Central memory CD4-positive, alpha-beta T cell (primary cell): ENCODE results near the gene CAMK2D.

Experiments used
- DNase-seq: peaks from one replicate; pipeline ENCODE4 v3.0.0; 2022

CAMK2D gene

GRCh38 chr4:113677325-113677724 is 84.2 kb downstream of the CAMK2D start:
- DNase-seq = peak; percentile 25

DNA sequence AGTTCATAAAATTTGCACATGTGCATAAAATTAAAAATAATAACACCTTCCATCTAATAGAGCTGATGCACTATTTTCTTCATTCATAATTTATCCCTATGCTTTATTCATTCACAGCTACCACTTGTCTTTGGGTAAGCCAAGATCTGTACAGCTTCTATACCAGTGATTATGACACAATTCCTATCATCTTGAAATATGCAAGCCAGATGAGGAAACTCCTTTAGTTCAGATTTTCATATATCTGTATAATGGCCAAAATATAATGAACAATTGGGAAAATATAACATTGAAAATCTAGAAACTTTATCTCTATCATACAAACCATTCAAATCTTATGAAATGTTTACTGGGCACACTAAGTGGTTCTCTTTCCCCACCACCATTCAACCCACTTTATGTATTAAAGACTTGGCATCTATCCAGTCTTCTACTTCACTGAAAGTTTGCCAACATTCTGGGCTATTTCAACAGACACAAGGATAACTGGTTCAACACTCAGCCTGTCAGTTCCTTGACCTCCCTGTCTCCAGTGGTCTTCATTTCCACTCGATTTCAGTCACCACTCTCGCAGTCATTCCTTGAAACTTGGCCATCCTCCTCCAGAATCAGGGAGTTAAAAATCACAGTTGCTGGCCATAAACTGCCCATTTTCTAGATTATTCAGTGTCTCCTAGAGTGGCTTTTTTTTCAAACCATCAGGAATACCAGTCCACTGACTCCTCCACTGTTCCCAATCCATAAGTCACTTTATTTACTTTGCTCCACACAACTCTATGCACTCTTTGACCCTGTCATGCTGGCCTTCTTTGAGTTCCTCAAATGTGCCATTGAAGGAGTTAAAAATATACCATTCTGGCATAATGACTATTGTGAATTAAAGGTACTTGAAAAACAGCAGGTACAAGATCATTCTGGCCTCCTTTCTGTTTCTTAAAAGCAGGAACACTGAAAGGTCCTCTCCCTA is 85.5 kb downstream of the CAMK2D start:
- no peak for DNase-seq

DNA sequence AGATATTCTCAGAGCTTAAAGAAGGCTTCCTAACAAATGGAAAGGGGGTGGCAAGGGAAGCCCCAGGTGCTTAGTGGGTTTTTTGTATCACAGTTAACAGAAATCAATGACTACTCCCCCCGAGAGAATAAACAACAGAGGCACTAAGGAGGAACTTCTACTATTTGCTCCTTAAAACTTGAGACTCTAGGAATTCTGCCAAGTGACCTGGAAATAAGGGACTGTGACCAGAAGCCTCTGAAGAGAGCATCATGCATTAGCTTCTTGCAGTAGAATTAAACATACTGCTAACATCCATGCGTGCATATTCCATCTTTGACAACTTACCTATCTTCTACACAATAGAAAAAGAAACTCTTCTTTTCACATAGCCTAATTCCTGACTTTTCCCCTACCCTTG is 86.8 kb downstream of the CAMK2D start:
- no peak for DNase-seq

DNA sequence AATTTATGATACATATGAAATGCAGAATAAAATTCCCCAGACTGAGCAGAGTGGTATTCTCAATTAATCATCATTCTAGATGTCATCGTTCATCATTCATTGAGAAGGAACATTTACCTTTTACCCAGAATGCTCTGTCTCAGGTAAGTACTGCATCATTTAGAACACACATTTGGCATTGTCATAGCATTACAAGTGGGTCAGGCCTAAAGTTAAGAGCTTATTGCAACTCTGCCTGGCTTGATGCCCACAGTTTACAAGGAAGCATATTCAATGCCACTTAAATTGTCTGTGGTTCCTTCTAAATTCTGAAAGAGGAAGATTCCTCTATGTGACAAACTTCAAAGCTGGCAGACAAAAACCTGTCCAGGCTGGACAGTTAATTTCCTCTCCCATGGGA is 87.3 kb downstream of the CAMK2D start:
- DNase-seq = no peak

- no peak for DNase-seq
Observed at GRCh38 chr4:113673450-113673849, 88.1 kb downstream of the CAMK2D start.

DNA sequence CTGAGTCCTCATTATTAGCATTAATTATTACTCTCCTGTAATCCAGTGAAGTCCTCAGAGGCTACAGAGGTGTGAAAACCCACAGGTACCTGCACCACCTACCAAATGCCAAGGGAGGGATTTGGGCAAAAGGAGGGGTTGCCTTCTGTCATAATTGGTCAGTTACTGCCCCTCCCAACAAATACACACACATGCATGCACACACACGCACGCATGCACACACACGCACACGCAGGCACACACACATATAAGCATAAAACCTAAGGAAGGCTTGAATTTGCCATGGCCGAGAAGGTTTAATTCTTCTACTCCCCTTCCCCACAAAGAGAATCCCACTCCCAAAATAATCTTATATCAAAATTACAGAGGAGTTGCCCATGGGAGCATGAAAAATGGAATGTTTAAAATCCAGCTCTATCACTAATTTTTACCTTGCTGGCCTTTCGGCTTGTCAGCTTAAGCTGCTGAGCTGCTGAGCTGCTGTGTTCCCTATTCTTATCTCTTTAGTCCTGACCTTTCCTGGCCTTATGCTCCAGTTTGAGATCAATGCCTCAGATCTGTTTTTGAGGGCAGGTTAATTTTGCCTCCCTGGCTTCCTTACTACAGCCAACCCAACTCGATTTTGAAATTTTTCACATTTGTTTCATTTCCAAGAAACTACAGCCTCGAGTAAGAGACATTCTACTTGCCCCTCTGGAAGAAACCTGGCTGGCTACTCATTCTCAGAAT is 95.0 kb downstream of the CAMK2D start:
- no peak for DNase-seq

- DNase-seq = no peak
Observed at GRCh38 chr4:113665036-113665435, 96.5 kb downstream of the CAMK2D start.

DNA sequence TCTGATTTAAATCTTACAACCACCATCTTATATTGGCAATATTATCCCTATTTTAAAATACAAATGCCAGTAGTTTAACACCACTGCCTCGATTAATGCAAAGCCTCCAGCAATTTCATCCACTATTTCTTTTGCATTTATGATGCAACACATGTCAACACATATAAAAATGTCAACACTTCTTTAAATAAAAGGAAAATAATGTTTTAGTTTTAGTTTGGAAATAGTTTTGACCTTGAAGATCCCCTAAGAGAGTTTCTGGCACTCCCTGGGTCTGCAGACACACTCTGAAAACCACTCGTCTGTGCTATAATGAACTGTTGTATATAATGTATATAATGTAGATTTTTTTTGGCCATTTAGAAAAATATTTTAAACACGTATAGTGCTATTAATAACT is 99.0 kb downstream of the CAMK2D start:
- no peak for DNase-seq

DNA sequence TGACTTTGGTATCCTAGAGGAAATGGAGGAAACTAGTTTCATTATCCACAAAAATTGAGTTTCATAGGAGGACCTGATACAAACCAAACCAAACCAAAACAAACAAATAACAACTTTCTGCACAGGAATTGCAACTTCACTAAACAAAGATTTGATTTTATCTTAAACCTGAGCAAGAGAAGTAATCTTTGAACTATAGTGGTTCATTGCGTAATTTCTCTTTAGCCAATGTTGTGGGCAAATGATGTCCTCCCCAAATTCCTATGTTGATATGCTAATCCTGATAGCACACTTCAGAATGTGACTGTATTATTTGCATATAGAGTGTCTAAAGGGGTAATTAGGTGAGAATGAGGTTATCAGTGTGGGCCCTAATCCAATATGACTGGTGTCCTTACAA is 102.4 kb downstream of the CAMK2D start:
- no peak for DNase-seq

- DNase-seq = no peak
Observed at GRCh38 chr4:113657586-113658233, 103.8 kb downstream of the CAMK2D start.

DNA sequence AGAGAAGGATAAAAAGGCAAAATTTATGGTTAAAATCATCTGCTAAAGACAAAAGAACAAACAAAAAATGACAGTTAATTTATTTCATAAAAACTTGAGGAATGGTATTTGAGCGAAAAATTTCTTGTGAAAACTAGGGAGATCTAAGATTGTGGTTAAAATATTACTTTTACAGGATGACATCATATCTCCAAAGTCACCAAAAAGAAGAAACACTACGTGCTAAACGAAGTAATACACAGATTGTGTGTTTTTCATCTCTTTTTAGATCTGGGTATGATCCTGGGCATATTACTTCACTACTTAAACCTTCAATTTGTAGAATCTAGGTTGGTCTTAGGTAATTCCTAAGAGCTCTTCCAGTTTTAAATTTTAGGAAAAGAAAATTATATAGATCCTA is 107.7 kb downstream of the CAMK2D start:
- no peak for DNase-seq

DNA sequence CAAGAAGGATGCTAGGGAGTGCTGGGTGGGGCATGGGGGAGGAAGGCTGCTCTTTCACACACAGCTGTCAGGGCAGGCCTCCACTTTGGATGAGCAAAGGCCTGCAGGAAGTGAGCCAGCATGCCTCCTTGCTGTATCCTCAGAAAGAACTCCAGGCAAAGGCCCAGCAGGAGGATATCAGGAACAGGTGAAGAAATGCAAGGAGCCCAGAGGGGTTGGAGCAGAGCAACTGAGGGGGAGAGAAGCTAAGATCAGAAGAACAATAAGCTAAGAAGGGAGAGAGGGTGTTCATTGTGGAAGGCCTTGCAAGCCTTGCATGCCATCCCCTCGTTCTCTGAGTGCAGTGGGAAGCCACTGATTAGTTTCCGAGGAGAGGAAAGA is 115.1 kb downstream of the CAMK2D start:
- DNase-seq = no peak

DNA sequence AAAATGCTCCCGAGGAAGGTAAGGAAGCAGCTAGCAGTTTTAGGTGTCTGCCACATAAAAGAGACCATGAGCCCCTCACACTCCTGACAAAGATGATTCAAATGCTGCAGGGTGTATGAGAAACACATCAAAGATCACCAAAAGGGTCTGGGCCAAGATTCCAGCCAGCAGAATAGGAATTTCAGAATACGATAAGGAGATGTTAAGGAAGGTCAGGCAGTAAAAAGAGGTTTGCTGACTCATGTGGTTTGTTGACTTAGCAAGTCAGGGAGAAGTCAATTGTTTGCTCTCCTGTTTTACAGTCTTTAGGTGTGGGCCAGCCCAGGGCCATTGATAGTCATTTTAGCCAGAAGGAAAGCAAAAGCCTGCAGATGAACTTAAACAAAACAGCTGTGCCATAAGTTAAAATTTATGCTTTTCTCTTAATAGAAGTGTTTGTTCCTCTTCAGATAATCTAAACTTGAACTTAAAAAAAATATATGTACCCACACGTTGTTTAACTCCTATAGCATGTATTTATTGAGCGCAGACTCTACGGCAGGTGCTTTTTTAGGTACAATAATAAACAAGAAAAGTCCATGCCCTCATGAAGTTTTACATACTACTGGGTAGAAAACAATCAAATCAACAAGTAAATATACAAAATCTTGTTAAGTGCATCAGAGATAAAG is 115.6 kb downstream of the CAMK2D start:
- no peak for DNase-seq

- no peak for DNase-seq
Observed at GRCh38 chr4:113645288-113645687, 116.2 kb downstream of the CAMK2D start.

- DNase-seq = no peak
Observed at GRCh38 chr4:113644398-113644797, 117.1 kb downstream of the CAMK2D start.

DNA sequence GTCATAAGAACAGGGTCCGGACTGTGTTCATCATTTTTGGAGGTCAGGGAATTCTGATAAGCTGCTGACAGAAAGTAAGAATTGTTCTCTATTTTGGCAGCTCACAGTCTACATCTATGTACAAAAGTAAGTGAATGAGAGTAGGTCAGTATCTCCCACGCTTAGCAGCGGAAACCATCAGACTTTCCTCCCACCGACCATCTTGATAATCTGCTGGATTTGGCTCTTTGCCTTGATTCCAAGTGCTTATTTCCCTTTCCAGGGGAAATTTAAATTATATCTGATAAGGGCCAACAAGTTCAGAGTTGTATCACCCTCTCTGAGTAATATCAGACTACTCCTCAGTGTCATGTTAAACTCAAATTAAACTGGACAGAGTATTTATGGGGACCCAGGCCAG is 118.0 kb downstream of the CAMK2D start:
- DNase-seq = no peak

GRCh38 chr4:113641025-113641431 is 120.5 kb downstream of the CAMK2D start:
- DNase-seq = no peak

DNA sequence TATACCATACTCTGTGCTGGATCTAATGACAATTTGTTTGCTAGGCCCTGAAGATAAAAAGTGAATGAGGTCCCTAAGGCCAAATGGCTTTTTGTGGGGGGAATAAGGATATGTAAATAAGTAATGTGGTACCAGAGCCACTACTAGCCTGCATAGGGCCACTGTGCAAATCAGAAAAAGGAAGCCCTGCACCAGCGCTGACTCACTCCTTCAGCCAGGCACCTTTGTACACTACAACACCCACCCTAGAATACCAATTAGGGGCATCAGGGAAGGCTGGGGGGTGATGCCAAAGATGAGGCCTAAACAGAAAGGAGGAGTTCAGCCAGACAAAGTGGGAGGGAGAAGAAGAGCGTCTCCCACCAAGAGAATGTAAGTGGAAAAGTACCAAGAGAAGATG is 122.2 kb downstream of the CAMK2D start:
- no peak for DNase-seq

GRCh38 chr4:113638562-113638832 is 123.0 kb downstream of the CAMK2D start:
- no peak for DNase-seq

- DNase-seq = no peak
Observed at GRCh38 chr4:113637823-113638561, 123.5 kb downstream of the CAMK2D start.

GRCh38 chr4:113637363-113637762 is 124.2 kb downstream of the CAMK2D start:
- no peak for DNase-seq

- peak; percentile 73 for DNase-seq
Observed at GRCh38 chr4:113636877-113637276, 124.7 kb downstream of the CAMK2D start.

GRCh38 chr4:113636438-113636818 is 125.1 kb downstream of the CAMK2D start:
- peak; percentile 21 for DNase-seq
